ENCODE data around the gene ADAMTS18. TPM values are rescaled to one million over a fixed set of nuclear protein-coding genes. Genes with fewer than 3 reads are reported as not detected.
"Not testable (repeated sequence)": the region's sequence is repeated elsewhere in the genome, so short reads cannot be mapped to it uniquely, and the experiment has no call there.

ADAMTS18 gene
- total and polyA plus RNA-seq, 8 donors: 0.03 to 0.52 (median 0.14) TPM; not detected in 1

DNA sequence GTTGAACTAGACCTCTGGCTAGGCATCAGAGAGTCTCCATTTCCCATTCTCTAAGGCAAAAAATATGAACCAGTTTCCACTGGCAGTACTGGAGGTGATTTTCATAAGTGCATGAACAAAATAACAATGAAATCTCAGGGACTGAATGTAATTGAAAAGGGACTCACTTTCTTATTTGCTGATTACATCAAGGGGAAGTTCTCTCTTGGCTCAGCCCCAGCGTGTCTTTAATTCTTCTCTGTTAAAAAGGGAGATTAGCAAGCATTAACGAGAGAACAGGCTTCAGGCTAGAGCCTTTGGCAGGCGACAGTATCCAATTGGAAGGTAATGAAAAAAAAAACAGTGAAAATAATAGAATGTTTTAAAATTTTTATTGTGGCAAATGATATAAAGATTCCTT lies 34.0 kb upstream of the ADAMTS18 start:
- Histone ChIP-seq H3K27ac (no peak overlapping the region), H3K9me3 (no peaks in the 10 kb centered on the region), H3K4me3 (no peak overlapping the region), H3K36me3 (no peaks in the 10 kb centered on the region), H3K27me3 (no peaks in the 10 kb centered on the region), H3K4me1 (no peaks in the 10 kb centered on the region)
- DNase-seq (no peak), FAIRE-seq (no peak), ATAC-seq (no peak)
- intact Hi-C loops (cut with DNase I): no loop called here
- TF ChIP-seq, protein P1, sequence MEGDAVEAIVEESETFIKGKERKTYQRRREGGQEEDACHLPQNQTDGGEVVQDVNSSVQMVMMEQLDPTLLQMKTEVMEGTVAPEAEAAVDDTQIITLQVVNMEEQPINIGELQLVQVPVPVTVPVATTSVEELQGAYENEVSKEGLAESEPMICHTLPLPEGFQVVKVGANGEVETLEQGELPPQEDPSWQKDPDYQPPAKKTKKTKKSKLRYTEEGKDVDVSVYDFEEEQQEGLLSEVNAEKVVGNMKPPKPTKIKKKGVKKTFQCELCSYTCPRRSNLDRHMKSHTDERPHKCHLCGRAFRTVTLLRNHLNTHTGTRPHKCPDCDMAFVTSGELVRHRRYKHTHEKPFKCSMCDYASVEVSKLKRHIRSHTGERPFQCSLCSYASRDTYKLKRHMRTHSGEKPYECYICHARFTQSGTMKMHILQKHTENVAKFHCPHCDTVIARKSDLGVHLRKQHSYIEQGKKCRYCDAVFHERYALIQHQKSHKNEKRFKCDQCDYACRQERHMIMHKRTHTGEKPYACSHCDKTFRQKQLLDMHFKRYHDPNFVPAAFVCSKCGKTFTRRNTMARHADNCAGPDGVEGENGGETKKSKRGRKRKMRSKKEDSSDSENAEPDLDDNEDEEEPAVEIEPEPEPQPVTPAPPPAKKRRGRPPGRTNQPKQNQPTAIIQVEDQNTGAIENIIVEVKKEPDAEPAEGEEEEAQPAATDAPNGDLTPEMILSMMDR (IDR thresholded peaks at IDR 0.05): no peak
- WGBS, 2 donors: 29 to 32% methylated on average over 3 of the region's 3 CpGs

DNA sequence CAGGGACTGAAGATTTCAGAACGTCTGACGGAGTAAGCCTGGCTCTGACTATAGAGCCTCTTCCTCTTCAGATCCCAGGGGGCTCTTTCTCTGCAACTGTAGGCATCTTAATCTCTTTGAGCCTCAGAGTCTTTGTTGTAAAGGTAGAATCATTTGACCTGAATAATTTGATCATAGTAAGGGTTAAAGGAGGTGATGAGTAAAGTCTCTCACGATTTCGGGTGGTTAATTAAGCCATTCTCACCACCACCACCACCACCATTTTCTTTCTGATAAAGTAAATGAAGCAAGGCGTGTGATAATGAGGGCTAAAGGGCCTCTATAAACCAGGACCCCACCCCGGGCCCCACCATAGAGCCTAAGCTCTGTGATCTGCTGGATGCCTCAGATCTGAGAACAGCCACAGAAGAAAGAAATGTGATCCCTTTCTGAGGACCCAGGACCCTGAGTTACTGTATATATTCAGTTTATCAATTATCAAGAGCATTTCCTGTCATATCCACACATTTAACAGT lies 33.0 kb upstream of the ADAMTS18 start:
- H3K9me3 ChIP-seq: no peaks in the 10 kb centered on the region
- intact Hi-C loops (cut with DNase I): no loop called here
- FAIRE-seq (no peak), ATAC-seq (no peak), DNase-seq (no peak)
- WGBS, 2 donors: 37 to 50% methylated on average over 6 of the region's 6 CpGs
- no peaks in the 10 kb centered on the region for H3K4me1 ChIP-seq
- no peak overlapping the region for H3K4me3 ChIP-seq
- no peaks in the 10 kb centered on the region for H3K27me3 ChIP-seq
- no peak overlapping the region for H3K27ac ChIP-seq
- TF ChIP-seq, protein P1 (IDR thresholded peaks at IDR 0.05): no peak
- no peaks in the 10 kb centered on the region for H3K36me3 ChIP-seq

DNA sequence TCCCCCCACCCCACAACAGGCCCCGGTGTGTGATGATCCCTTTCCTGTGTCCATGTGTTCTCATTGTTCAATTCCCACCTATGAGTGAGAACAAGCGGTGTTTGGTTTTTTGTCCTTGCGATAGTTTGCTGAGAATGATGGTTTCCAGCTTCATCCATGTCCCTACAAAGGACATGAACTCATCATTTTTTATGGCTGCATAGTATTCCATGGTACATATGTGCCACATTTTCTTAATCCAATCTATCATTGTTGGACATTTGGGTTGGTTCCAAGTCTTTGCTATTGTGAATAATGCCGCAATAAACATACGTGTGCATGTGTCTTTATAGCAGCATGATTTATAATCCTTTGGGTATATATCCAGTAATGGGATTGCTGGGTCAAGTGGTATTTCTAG lies 28.8 kb upstream of the ADAMTS18 start:
- WGBS, 2 donors: 86 to 92% methylated on average over 2 to 3 of the region's 5 CpGs
- H3K27ac ChIP-seq; DNase-seq; H3K9me3 ChIP-seq; H3K4me1 ChIP-seq; H3K36me3 ChIP-seq; intact Hi-C loops (cut with DNase I); FAIRE-seq; H3K4me3 ChIP-seq; H3K27me3 ChIP-seq; ATAC-seq: not testable (repeated sequence)

DNA sequence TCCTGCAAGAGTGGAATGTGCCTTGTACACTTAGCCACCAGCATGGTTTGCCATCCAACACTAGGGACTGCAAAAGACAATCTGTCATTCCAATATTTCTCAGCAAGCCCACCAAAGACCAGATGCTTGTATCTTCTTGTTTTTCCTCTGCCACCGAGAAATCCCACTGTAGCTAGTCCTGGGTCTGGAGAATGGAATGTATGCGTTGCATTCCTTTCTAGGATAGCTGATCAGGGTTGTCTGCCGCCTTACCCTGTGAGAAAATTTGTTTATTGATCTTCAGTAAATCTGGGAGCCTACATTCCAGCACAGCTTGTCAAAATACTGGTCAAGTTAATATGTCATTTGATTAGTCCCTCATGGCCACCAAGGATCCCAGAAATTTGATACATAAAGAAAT lies 28.1 kb upstream of the ADAMTS18 start:
- DNase-seq (no peak), FAIRE-seq (no peak), ATAC-seq (no peak)
- no peak overlapping the region for H3K4me3 ChIP-seq
- TF ChIP-seq, protein P1 (IDR thresholded peaks at IDR 0.05): no peak
- H3K27me3 ChIP-seq: peaks cover 0 to 4% (median 0%) of the 10 kb centered on the region in 4 donors
- H3K27ac ChIP-seq: no peak overlapping the region
- H3K36me3 ChIP-seq: no peaks in the 10 kb centered on the region
- H3K9me3 ChIP-seq: no peaks in the 10 kb centered on the region
- H3K4me1 ChIP-seq: no peaks in the 10 kb centered on the region
- WGBS, 2 donors: 10 to 12% methylated on average over 3 of the region's 3 CpGs
- intact Hi-C loops (cut with DNase I): no loop called here

DNA sequence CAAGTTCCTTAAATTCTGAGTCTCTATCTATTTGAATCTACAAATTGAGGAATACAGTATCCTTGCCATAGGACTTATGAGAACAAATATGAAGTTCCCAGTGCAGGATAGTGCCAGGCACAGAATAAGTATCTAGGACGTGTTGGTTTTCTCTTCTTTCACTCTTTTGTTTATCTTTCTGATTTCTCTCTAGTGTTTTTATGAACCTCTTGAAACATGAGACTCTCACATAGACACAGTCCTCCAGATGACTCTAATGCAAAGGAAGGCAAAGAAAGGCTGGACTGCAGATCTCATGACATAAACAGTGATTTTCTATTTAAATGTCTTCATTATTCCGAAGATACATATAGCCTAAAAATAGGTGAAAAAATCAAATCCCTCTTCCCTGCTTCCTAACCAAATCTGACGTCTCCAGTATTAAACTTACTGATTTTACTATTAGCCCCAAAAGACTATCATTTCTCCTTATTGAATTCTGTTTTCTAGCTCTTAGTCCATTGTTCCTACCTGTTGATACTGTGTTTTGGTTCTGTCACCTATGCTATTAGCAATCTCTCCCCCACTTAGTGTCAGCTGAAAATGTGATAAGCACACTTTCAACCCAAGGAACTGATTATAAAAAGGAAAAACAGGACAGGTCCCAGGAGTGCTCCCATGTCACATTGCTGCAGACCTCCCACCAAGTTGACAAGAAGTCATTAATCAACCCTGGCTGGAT lies 24.9 kb upstream of the ADAMTS18 start:
- intact Hi-C loops (cut with DNase I): no loop called here
- FAIRE-seq: no peak
- TF ChIP-seq, protein P1 (IDR thresholded peaks at IDR 0.05): no peak
- ATAC-seq: no peak
- H3K27ac ChIP-seq: no peak overlapping the region
- DNase-seq: no peak
- H3K27me3 ChIP-seq: peaks cover 0 to 4% (median 1%) of the 10 kb centered on the region in 4 donors
- H3K4me1 ChIP-seq: no peaks in the 10 kb centered on the region
- H3K36me3 ChIP-seq: no peaks in the 10 kb centered on the region
- WGBS, 2 donors: 54% methylated on average over 3 of the region's 3 CpGs
- H3K9me3 ChIP-seq: no peaks in the 10 kb centered on the region
- no peak overlapping the region for H3K4me3 ChIP-seq
